HL-60 (cell line): Measurements from ENCODE around the gene FAH.

Experiments used
- GABPA ChIP-seq: IDR thresholded peaks from 2 replicates; pipeline ENCODE4 v1.6.1; 2012; ENCODE audit warnings: low read depth
- POLR2AphosphoS5 ChIP-seq: IDR thresholded peaks from 2 replicates; pipeline ENCODE4 v1.6.1; 2012; ENCODE audit warnings: low read depth
- SPI1 ChIP-seq: IDR thresholded peaks from 2 replicates; pipeline ENCODE4 v1.6.1; 2012; ENCODE audit warnings: low read depth, mild to moderate bottlenecking, borderline replicate concordance
- TF ChIP-seq, protein P1 (sequence below): IDR thresholded peaks from one replicate; pipeline ENCODE4 v1.5.1; 2011; ENCODE audit warnings: low read length, control low read depth, inconsistent platforms; ENCODE audit not compliant: insufficient read depth
- TF ChIP-seq, protein P2 (sequence below): IDR thresholded peaks from 2 replicates; pipeline ENCODE4 v1.6.1; 2012; ENCODE audit warnings: low read depth; ENCODE audit not compliant: insufficient replicate concordance

DNA sequence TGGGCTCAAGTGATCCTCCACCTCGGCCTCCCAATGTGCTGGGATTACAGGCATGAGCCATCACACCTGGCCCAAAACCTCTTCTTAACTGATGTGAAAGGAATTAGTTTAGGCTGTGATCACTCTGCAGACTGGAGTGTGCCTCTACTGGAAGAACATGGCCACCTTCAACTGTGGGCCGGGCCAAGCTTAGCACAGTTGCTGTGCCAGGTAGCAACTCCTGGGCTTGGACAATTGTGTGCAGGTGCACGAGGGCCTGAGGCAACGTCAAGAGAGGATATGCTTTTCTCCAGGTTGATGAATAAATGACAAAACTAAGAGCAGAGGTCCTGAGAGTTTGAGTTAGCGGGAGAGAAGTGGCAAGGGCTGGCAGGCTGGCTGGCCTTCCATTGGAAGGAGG lies 6.5 kb downstream of the FAH start:
- TF ChIP-seq, protein P1, sequence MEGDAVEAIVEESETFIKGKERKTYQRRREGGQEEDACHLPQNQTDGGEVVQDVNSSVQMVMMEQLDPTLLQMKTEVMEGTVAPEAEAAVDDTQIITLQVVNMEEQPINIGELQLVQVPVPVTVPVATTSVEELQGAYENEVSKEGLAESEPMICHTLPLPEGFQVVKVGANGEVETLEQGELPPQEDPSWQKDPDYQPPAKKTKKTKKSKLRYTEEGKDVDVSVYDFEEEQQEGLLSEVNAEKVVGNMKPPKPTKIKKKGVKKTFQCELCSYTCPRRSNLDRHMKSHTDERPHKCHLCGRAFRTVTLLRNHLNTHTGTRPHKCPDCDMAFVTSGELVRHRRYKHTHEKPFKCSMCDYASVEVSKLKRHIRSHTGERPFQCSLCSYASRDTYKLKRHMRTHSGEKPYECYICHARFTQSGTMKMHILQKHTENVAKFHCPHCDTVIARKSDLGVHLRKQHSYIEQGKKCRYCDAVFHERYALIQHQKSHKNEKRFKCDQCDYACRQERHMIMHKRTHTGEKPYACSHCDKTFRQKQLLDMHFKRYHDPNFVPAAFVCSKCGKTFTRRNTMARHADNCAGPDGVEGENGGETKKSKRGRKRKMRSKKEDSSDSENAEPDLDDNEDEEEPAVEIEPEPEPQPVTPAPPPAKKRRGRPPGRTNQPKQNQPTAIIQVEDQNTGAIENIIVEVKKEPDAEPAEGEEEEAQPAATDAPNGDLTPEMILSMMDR: no peak
- TF ChIP-seq POLR2AphosphoS5 (no peak), SPI1 (no peak), GABPA (no peak)
- TF ChIP-seq, protein P2, sequence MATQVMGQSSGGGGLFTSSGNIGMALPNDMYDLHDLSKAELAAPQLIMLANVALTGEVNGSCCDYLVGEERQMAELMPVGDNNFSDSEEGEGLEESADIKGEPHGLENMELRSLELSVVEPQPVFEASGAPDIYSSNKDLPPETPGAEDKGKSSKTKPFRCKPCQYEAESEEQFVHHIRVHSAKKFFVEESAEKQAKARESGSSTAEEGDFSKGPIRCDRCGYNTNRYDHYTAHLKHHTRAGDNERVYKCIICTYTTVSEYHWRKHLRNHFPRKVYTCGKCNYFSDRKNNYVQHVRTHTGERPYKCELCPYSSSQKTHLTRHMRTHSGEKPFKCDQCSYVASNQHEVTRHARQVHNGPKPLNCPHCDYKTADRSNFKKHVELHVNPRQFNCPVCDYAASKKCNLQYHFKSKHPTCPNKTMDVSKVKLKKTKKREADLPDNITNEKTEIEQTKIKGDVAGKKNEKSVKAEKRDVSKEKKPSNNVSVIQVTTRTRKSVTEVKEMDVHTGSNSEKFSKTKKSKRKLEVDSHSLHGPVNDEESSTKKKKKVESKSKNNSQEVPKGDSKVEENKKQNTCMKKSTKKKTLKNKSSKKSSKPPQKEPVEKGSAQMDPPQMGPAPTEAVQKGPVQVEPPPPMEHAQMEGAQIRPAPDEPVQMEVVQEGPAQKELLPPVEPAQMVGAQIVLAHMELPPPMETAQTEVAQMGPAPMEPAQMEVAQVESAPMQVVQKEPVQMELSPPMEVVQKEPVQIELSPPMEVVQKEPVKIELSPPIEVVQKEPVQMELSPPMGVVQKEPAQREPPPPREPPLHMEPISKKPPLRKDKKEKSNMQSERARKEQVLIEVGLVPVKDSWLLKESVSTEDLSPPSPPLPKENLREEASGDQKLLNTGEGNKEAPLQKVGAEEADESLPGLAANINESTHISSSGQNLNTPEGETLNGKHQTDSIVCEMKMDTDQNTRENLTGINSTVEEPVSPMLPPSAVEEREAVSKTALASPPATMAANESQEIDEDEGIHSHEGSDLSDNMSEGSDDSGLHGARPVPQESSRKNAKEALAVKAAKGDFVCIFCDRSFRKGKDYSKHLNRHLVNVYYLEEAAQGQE: no peak
